ENCODE results near the gene RTN4RL1.
A peak's percentile ranks its signal among the peaks of the same experiment; 100 is the strongest.
"Not testable (repeated sequence)": the region's sequence is repeated elsewhere in the genome, so short reads cannot be mapped to it uniquely, and the experiment has no call there.

Gene RTN4RL1

DNA sequence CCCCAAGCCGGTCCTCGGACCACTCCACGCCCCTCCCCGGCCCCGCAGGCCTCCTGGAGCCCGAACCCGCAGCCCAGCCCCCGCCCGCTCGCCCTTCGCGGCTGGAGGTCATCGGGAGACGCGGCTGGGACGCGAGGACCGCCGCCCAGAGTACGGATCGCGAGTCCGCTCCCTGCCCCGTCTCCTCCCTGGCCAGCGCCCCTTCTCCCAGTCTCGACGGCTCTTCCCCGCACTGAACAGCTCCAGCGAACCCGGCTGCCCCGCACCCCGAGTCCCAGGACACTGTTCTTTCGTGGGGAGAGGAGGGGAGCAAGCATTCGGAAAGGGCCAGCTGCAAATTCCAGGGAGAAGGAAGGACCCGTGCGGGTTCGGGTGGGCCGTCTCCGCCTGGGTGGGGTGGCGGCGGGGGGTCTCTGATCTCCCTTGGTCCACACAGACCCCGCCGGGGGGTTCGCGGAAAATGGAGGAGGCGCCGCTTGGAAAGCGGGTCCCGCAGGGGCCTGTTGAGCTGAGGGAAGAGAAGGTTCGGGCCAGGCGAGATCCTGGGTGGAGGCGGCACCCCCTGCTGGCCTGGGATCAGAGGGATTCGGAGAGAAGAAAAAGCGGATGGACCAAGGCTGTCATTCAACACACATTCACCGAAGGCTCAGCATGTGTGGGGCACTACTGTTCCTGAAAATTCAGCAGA lies 632 bp upstream of the RTN4RL1 start:
- DNase-seq (ENCODE audit: low read depth, low spot score), result peak; percentile 82

DNA sequence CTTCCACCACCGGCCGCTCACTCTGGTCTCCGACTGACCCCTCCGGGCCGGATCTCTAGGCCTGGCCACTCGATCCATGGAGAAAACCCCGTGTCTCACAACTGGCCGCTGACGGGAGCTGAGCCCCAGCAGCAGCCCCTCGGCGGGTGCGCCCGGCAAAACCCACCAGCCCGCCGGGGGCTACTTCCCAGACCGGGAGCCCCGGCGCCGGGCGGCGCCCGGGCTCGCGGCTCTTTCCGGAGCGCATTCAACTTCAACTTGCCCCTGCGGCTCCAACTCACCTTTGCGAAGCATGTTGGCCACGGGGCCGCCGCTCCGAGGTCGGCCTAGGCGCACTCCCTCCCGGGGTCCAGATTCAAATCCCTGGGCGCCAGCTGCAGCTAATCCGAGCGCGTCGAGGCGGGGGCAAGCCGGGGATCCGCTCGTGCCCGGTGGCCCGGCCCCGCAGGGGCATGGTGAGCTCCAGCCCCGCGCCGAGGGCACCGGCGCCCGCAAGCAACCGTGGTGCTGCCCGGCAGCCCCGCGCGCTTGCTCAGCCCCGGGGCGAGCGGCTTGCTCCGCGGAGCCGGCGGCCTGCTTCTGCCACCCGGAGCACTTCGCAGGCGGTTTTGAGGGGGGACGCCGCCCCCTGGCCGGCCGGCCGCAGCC lies 438 bp downstream of the RTN4RL1 start:
- peak; percentile 39 for DNase-seq (ENCODE audit: low read depth, low spot score)

DNA sequence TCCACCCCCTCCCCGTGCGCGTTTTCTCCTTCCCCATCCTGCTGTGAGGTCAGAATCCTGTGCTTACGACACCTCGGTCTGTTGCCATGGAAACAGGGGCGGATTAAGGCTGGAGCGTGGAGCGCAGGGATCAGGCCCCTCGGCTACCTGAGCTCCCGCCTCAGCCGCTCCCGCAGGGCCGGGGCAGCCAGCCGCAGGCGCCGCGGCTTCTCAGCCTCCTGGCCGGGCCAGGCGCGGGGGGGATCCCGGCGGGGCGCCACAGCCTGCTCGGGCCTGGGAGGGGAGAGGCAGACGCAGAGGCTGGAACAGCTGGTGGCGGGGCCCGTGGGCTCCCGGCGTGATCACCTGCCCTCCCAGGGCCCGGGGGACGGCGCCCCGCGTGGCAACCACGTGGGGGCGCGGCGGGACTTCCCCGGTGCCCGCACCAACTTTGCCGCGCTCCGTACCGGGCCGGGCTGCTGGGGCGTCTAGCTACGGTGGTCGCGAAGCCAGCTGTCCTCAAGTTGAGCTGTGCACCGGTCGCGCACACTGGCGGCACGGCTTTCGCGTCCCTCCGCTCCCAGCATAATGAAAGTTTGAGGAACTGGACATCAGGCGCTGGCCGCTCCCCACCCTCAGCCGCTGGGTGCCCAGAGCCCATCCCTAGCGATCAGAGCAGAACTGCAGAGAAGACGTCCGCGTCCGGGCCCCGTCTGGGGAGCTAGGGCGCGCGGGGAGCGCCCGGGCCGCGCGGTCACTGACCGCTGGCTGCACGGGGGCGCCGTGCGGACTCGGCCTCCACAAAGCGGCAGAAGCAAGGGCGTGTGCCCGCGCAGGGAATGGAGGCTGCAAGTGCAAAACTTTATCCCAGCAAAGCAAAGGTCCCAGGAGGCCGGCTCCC lies 1.2 kb downstream of the RTN4RL1 start:
- DNase-seq (ENCODE audit: low read depth, low spot score), result peak; percentile 79

DNA sequence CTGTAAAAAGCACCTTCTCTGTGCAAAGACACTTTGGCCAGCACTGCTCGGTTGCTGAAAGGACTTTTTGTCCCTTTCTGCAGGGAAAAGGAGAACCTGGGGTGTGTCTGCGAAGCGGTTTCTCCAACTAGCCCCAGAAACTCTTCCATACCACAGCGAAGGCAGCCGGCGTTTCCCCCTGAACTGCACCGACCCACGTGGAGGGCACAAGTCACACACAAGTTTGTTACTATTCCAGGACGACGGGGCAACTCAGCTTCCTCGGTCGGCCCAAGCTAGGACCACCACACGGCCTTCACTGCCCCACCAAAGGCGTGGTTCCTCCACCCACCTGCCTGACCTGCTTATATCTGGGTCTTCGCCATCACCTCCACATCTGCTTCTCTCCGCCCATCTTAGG lies 1.9 kb downstream of the RTN4RL1 start:
- no peak for DNase-seq (ENCODE audit: low read depth, low spot score)

DNA sequence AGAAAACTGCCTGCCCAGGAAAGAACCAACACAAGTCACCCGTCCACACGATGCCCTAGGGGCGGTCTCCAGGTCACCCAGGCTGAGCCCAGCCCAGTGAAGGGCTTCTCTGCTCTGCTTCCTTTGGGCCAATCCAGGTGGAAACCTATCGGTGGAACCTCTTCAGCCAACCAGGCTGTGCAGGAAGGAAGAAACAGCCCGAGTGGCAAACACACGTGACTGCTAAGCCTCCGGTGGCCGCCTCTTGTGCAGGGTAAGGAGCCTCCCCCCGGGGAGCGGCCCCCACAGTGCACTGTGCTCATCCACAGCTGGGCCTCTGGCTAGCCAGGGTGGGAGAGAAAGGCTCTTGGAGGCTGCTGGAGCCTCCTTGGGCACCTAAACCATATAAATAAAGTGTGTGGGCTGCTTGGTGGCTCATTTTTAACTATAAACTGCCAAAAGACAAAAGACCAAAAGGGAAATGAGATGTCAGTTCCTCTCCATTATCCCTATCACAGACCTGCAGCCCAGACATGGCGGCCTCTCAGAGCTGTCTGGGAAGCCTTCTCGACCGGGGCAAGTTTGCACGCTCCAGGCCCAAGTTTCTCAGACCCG lies 2.4 kb downstream of the RTN4RL1 start:
- DNase-seq (ENCODE audit: low read depth, low spot score), result no peak

- no peak for DNase-seq (ENCODE audit: low read depth, low spot score)
Observed at GRCh38 chr17:2020721-2021120, 4.4 kb downstream of the RTN4RL1 start.

GRCh38 chr17:2019723-2020122 lies 5.4 kb downstream of the RTN4RL1 start:
- DNase-seq (ENCODE audit: low read depth, low spot score), result no peak

- DNase-seq (ENCODE audit: low read depth, low spot score), result no peak
Observed at GRCh38 chr17:2018716-2019510, 6.2 kb downstream of the RTN4RL1 start.

GRCh38 chr17:2017274-2017941 lies 7.7 kb downstream of the RTN4RL1 start:
- no peak for DNase-seq (ENCODE audit: low read depth, low spot score)

DNA sequence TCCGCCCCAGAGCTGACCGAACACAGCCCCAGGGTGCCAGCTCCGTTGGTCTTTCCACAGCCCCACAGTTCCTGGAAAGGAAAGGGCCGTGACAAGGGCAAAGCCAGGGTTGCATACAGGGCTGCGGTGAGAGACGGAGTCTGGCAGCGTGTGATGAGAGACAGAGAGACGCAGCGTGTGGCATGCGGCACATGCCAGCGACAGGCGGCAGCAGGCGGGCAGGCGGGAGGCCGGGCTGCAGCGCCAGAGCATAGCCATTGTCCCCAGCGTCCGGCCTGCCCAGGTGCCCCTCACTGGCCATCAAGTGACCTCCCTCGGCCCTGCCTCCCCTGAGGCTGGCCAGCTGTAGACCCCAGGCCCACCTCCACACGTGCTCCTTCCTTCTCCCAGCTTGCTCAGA lies 8.6 kb downstream of the RTN4RL1 start:
- no peak for DNase-seq (ENCODE audit: low read depth, low spot score)

DNA sequence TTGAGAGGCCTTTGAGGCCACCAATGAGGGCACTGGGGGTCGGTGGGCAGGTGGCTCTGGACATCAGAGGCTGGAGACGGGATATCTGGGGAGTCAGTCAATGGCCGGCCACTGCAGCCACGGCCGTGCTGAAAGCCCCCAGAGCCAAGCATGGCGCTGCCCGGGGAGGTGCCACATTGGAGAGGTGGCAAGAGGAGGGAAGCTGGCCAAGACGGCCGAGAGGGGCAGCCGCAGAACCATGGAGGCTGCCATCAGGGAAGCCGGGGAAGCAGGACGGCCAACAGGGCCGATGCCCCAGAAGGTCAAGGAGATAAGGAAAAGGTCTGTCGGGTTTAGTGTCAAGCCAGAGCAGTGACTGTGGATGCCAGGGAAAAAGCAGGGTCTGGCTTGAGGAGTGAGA lies 9.8 kb downstream of the RTN4RL1 start:
- DNase-seq (ENCODE audit: low read depth, low spot score), result no peak

DNA sequence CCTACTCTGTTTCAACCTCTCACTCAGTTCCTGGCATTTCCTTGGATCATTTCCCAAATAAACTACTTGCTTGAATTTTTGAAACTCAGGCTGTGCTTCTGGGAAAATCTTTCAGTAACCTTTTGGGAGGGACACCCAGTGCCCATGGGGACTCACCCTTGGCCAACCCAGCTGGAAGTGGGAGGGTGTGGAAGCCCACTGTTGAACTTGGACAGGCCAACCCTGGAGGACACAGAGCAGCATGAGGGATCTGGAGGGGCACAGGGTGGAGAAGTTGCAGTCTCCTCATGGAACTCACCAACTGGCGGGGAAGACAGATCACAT lies 11.2 kb downstream of the RTN4RL1 start:
- no peak for DNase-seq (ENCODE audit: low read depth, low spot score)

DNA sequence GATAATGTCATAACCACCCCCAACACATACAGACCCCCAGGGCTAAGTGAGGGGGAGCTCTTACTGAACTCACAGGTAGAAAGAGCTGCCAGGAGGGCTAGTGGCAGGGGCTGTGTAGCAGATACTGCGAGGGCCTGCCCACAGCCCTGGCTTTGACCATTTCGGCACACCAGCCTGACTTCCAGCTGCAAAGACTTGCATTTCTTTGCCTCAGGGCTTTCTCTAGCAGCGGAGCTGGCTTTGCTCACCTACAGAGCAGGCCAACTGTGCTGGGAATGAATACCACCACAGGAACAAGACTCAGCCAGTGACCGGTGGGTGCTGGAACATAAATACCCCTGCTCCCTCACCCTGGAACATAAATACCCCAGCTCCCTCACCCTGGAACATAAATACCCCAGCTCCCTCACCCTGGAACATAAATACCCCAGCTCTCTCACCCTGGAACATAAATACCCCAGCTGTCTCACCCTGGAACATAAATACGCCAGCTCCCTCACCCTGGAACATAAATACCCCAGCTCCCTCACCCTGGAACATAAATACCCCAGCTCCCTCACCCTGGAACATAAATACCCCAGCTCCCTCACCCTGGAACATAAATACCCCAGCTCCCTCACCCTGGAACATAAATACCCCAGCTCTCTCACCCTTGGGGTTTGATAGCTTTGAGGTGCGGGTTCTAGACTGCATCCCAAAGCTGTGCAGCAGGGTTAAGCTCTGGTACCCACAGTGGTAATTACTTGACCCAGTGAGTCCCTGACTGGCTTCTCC lies 11.7 kb downstream of the RTN4RL1 start:
- DNase-seq (ENCODE audit: low read depth, low spot score), result not testable (repeated sequence)

DNA sequence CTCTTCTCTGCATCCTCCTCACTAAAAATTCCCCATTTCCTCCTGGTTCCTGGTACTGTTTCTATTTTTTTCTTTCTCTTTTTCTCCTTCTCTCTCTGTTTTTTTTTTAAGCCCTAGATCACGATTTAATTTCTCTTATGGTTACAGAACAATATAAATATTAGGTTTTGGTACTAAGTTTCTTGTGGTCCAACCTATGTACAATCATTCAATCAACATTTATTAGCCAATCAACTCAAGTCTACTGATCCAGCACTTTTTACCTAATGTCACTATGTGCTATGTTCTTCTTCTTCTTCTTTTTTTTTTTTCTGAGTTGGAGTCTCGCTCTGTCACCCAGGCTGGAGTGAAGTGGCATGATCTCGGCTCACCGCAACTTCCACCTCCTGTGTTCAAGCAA lies 12.6 kb downstream of the RTN4RL1 start:
- DNase-seq (ENCODE audit: low read depth, low spot score), result no peak

DNA sequence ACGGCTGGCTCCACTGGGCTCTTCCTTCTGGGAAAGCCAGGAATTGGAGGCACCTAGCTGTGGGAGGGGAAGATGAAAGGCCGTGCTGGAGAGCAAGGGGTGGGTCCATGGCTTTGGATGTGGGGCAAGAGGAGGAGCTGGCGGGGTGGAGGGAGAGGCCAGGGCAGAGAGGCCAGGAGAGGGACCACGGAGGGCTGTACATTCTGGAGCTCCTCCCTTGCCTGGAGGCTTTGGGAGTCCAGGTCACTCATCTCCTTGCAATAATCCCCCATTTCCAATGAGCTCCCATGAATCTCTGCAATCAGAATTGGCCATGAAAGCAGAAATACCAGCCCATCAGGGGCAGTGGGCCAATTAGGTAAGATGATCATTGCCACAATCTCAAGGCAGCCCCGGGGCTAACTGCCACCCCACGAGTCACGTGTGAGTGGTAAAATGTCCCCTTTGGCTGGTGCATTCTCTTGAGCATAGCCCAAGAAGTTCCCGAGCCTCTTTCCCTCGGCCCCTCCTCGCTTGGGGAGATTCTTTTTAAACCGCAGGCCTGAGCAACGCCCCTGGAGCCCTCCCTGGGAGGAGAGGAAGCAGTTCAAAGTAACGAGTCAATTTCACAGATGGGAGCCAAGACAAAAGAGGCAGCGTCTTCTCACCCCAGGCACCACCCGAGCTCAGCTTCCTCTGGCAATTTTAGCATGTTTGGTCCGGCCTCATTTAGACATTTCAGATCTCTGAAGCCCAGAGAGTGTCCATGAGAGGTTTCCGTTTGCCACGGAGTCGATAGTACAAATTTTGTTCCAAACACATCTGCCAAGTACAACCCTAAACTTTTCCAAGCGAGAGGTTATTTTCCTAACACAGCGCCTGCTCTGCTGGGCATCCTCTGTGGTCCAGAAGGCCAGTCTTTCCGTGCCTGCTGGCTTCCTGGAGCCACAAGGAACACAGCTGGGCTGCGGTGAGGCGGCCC lies 13.4 kb downstream of the RTN4RL1 start:
- DNase-seq (ENCODE audit: low read depth, low spot score), result peak; percentile 83

- DNase-seq (ENCODE audit: low read depth, low spot score), result no peak
Observed at GRCh38 chr17:2009737-2010136, 15.4 kb downstream of the RTN4RL1 start.

DNA sequence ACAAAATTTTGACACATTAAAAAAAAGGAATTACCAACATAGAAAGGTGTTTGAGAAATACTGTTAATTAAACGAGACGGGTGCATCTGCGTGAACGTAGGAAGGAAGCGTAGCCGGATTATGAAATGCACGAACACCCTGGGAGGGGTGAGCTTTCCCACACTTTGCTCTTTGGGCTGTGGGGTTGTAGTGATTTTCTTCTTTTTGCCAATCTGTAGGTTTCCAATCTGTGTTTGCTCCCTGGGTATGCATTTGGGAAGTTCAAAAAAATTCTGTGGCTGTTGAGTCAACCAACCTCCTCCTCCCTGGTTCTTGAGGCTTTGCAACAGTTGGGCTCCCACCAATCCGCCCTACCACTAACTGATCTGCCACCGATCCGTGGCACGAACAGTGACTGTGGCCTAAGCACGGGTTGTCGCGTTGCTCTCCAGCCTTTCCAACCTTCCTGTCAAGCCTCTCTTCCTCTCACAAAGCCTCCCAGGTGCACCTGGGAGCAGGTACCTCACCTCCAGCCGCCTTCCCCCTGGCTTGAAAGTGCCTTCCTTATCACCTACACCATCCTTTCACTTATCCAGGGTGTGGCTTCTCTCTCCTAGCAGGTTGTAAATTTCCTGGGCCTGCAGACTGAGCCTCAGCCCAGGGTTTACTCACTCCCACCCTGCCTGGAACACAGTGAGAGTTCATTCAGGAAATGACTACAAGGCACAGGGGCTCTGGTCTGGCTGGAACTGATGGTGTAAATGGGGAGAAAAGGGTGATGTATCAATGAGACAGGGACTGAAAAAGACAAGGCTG lies 16.6 kb downstream of the RTN4RL1 start:
- no peak for DNase-seq (ENCODE audit: low read depth, low spot score)

DNA sequence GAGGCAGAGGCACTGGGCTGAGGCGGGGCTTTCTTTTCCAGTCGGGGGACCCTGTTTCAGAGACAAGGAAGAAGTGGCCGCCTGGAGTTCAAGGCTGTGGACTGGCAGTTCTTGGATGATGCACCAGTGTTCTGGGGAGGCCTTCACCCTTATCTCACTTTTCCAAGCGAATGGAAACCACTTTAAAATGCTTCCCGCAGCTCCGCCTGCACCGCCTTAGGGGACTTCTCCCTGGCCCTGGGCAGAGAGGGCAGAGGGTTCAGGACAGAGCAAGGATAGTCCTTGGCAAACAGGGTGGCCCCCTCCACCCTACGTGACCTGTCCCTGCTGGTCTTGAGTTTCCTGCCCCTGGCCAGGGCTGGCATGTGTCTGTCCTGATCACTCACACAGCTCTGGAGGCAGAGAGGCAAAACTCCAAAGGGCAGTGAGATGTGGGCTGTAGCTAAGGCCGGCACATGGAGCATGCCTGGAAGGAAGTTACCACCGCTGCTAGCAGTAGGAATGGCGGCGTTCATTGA lies 20.6 kb downstream of the RTN4RL1 start:
- no peak for DNase-seq (ENCODE audit: low read depth, low spot score)

Measured in astrocyte of the hippocampus (primary cell).